Suprapubic skin (tissue), 3 donors: ENCODE data around the gene ZNF71.

Source experiments
- CTCF ChIP-seq, 2 donors: fragments of 200-600 bp in 1 of 2; fragments of 450-650 bp in 1 of 2; sonication (generic) in 1 of 2; IDR thresholded peaks; one replicate each; pipeline ENCODE4 v1.5.1; 2016 to 2019; ENCODE audit warnings: antibody characterized with exemption in 2 of 2, mild to moderate bottlenecking in 1 of 2, moderate library complexity in 1 of 2
- EP300 ChIP-seq: sonication (generic); formaldehyde crosslinking; IDR thresholded peaks from one replicate; pipeline ENCODE4 v1.6.1; 2017; ENCODE audit warnings: antibody characterized with exemption

DNA sequence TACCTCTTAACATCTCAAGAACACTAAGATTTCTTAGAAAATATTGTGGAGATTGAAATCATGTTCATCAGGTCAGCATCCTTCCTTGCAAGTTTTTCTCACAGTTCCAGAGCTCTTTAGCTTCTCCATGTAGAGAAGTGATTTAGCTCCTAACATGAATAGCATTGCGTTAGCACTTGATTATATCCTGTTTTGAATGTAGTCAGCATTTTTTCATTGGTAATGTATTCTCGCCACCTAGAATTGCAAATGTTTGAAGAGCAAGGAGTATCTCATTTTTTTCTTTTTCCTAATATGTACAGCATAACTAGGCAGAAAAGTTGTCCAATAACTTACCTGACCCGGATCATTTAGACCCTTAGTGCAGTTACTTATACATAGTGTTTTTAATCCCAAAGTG lies 21.2 kb upstream of the ZNF71 start:
- TF ChIP-seq EP300 = no peak
- no peak for TF ChIP-seq CTCF (IDR thresholded peaks at IDR 0.05)
